SK-N-MC (cell line): ENCODE results near the gene MYH9.
"Not testable (repeated sequence)": the region's sequence is repeated elsewhere in the genome, so short reads cannot be mapped to it uniquely, and the experiment has no call there.

Source experiments
- DNase-seq: peaks from one replicate; pipeline ENCODE4 v3.0.0-alpha.2; 2011; ENCODE audit warnings: low read depth, low spot score
- H3K27ac ChIP-seq: fragments of 200-600 bp; sonication (generic); 2 replicates; pipeline ENCODE4 v1.5.1; 2016; ENCODE audit warnings: mixed run types
- H3K36me3 ChIP-seq: fragments of 200-600 bp; sonication (generic); 2 replicates; pipeline ENCODE4 v1.6.1; 2017; ENCODE audit warnings: antibody characterized with exemption, low read length, mixed read lengths; ENCODE audit not compliant: insufficient read depth
- H3K4me3 ChIP-seq: fragments of 200-600 bp; sonication (generic); 2 replicates; pipeline ENCODE4 v1.5.1; 2016
- H3K9ac ChIP-seq: fragments of 200-600 bp; sonication (generic); 2 replicates; pipeline ENCODE4 v1.8.0; 2017; ENCODE audit warnings: mixed run types, mixed read lengths; ENCODE audit not compliant: insufficient read length
- H3K9me3 ChIP-seq: fragments of 200-600 bp; sonication (generic); 2 replicates; pipeline ENCODE4 v1.6.1; 2017; ENCODE audit warnings: low read depth, mild to moderate bottlenecking, antibody characterized with exemption, low read length, moderate library complexity, mixed read lengths
- EZH2 ChIP-seq: fragments of 200-600 bp; sonication (generic); IDR thresholded peaks from one replicate; pipeline ENCODE4 v1.6.1; 2017; ENCODE audit warnings: antibody characterized with exemption
- FOXP2 ChIP-seq: optimal IDR thresholded peaks from 2 replicates; pipeline ENCODE3; 2011; ENCODE audit warnings: mild to moderate bottlenecking, moderate library complexity; ENCODE audit not compliant: insufficient read depth; ENCODE audit errors: extremely low read length, control extremely low read depth
- POLR2AphosphoS5 ChIP-seq: IDR thresholded peaks from 2 replicates; pipeline ENCODE4 v1.6.1; 2012; ENCODE audit warnings: mild to moderate bottlenecking, low read depth, low read length, borderline replicate concordance

Gene MYH9

GRCh38 chr22:36387959-36388726 lies at the start of gene MYH9:
TSS of gene MYH9 (minus strand) at chr22:36387967. CDS start at chr22:36349236, 38,731 bp downstream.
- H3K9ac ChIP-seq: peak within 1 kb of the TSS; percentile 88
- H3K9me3 ChIP-seq: no peaks in the 10 kb centered on the region
- TF ChIP-seq FOXP2: no peak
- no peak for TF ChIP-seq POLR2AphosphoS5
- no peak for TF ChIP-seq EZH2
- H3K36me3 ChIP-seq: no peaks in the 10 kb centered on the region
- peak; percentile 94 for DNase-seq
- H3K4me3 ChIP-seq: peak within 1 kb of the TSS; percentile 90
- peak within 1 kb of the TSS; percentile 88 for H3K27ac ChIP-seq

GRCh38 chr22:36435516-36436415 lies 48.0 kb upstream of the MYH9 start:
- TF ChIP-seq EZH2: no peak
- TF ChIP-seq POLR2AphosphoS5: no peak
- no peak for TF ChIP-seq FOXP2
- Histone ChIP-seq H3K9me3 (no peaks in the 10 kb centered on the region), H3K9ac (no peak overlapping the region), H3K4me3 (no peak overlapping the region), H3K36me3 (no peaks in the 10 kb centered on the region), H3K27ac (no peak overlapping the region)
- no peak for DNase-seq

GRCh38 chr22:36433318-36434231 lies 45.8 kb upstream of the MYH9 start:
- H3K4me3 ChIP-seq: no peak overlapping the region
- H3K27ac ChIP-seq: no peak overlapping the region
- no peaks in the 10 kb centered on the region for H3K36me3 ChIP-seq
- DNase-seq: no peak
- TF ChIP-seq EZH2 (no peak), POLR2AphosphoS5 (no peak), FOXP2 (no peak)
- H3K9me3 ChIP-seq: no peaks in the 10 kb centered on the region
- no peak overlapping the region for H3K9ac ChIP-seq

- H3K9me3 ChIP-seq: no peaks in the 10 kb centered on the region
- no peak overlapping the region for H3K27ac ChIP-seq
- no peak for DNase-seq
- H3K9ac ChIP-seq: no peak overlapping the region
- TF ChIP-seq POLR2AphosphoS5 (no peak), FOXP2 (no peak), EZH2 (no peak)
- H3K4me3 ChIP-seq: no peak overlapping the region
- no peaks in the 10 kb centered on the region for H3K36me3 ChIP-seq
Measured at GRCh38 chr22:36432592-36433317, 45.0 kb upstream of the MYH9 start.

GRCh38 chr22:36431977-36432376 lies 44.2 kb upstream of the MYH9 start:
- Histone ChIP-seq H3K4me3 (no peak overlapping the region), H3K36me3 (no peaks in the 10 kb centered on the region), H3K27ac (no peak overlapping the region), H3K9ac (no peak overlapping the region), H3K9me3 (no peaks in the 10 kb centered on the region)
- TF ChIP-seq POLR2AphosphoS5 (no peak), FOXP2 (no peak), EZH2 (no peak)
- DNase-seq: no peak

GRCh38 chr22:36430863-36431262 lies 43.1 kb upstream of the MYH9 start:
- Histone ChIP-seq H3K27ac (no peak overlapping the region), H3K36me3 (no peaks in the 10 kb centered on the region), H3K9ac (no peak overlapping the region), H3K4me3 (no peak overlapping the region), H3K9me3 (no peaks in the 10 kb centered on the region)
- no peak for DNase-seq
- TF ChIP-seq FOXP2: no peak
- no peak for TF ChIP-seq POLR2AphosphoS5
- no peak for TF ChIP-seq EZH2

GRCh38 chr22:36427952-36428351 lies 40.2 kb upstream of the MYH9 start:
- H3K4me3 ChIP-seq, H3K9me3 ChIP-seq, H3K27ac ChIP-seq: not testable (repeated sequence)

More at GRCh38 chr22:36427952-36428351, 40.2 kb upstream of the MYH9 start:
- not testable (repeated sequence) for DNase-seq, H3K9ac ChIP-seq, H3K36me3 ChIP-seq
